Measurements from ENCODE around the gene PDE11A.

The PDE11A gene

DNA sequence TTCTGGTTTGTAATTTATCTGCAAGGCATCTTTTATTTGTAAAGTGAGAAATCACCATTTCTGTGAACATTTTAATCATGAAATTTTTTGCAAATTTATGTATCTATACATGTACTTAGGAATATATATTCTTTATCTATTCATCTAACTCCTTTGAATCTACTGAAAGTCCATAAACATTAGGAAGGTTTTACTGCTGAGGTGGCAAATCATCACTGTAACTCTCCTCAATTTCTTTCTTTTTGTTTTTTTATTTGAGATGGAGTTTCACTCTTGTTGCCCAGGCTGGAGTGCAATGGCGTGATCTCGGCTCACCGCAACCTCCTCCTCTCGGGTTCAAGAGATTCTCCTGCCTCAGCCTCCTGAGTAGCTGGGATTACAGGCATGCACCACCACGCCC lies 383.7 kb downstream of the PDE11A start:
- no peak for DNase-seq

DNA sequence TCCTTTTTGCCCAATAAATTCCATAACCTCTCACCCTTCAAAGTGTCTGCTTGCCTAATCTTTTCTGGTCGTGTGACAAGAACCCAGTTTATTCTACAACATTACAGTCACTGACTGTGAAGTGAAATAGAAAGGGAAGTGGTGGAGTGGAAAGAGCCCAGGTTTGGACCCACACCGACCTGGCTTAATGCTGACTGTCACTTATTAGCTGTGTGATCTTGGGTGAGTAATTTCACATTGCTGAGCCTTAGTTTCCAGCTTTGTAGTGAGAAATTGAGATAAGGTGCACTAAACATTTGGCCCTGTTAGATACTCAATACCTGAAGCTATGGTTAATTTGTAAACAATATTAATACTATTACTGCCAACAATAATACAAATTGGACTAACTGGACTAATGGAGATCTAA lies 388.9 kb downstream of the PDE11A start:
- DNase-seq, result no peak

DNA sequence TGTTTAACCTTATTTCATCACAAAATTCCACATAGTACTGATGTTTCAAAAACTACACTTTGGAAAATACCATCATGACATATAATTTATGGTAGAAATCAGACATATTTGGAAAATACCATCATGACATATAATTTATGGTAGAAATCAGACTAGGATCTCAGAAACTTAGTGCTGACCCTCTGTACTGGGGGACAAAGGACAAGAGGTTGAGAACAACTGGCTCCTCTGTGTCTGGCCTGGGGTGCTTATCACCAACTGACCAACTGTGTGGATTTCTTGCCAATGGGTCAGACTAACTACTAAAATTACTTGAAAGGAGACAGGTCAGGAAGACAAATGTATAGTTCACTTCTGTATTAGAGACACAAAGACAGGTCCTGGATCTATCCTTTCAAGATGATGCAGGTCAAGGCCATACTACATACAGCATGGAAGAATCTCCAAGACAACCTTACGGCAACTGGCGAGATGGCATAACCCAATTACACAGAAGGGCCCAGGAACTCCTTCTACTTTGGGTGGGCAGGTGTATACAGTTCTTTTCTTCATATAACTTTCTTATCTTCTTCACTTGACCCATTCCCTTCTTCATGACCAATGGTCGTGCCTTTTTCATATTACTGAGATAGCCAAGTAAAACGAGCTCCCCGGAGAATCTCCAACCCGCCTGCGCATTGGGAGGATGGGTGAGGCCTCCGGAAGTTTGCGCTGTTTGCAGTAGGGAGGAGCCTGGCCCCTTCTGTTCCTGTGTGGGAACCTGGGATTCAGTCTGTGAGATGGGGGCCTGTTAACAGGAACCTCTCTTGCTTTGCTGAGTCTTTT lies 389.5 kb downstream of the PDE11A start:
- no peak for DNase-seq

DNA sequence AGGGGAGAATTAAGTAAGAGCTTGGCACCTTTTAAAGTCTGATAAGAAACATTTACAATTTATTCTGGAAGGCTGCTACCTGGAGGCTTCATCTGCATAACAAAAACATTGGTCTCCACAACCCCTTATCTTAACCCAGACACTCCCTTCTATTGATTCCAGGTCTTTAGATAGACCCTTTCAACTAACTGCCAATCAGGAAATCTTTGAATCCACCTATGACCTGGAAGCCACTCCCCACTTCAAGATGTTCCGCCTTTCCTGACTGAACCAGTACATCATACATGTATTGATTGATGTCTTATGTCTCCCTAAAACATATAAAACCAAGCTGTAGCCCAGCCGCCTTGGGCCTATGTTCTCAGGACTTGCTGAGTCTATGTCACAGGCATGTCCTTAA lies 390.6 kb downstream of the PDE11A start:
- DNase-seq, result no peak

DNA sequence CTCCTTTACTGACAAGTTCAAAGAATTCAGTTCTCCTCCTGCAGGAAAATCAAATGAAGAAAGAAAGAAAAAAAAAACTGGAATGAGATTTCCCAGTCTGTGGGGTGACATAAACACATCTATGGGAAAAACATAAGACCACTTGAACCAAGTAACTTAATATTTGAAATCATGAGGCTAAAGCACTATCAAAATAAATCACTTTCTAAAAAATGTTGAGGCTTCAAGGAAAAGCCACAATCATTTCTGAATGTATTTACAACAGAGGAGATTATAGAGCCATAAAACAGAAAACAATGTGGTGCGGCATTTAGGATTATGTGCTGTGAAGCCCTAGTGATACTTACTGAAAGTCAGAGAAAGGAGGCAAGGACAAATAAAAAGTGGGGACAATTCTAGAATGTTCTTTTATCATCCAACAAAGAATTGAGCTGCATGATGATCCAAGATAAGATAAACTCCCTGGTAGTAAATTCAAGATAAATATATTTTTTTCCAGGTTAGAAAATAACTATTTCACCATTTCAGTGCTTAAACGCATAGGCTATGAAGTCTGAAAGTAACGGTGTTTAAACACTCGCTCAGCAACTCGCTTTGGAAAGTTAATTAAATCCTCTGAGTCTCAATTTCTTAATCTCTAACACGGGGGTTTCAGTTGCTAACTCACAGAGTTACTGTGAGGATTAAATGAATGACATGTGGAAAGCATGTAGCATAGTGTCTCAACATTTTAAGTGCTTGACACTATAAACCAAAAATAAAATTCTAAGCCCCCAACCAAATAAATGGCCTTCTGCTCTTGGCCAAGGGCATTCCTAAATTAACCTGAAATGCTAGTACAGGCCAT lies 391.5 kb downstream of the PDE11A start:
- DNase-seq, result no peak

DNA sequence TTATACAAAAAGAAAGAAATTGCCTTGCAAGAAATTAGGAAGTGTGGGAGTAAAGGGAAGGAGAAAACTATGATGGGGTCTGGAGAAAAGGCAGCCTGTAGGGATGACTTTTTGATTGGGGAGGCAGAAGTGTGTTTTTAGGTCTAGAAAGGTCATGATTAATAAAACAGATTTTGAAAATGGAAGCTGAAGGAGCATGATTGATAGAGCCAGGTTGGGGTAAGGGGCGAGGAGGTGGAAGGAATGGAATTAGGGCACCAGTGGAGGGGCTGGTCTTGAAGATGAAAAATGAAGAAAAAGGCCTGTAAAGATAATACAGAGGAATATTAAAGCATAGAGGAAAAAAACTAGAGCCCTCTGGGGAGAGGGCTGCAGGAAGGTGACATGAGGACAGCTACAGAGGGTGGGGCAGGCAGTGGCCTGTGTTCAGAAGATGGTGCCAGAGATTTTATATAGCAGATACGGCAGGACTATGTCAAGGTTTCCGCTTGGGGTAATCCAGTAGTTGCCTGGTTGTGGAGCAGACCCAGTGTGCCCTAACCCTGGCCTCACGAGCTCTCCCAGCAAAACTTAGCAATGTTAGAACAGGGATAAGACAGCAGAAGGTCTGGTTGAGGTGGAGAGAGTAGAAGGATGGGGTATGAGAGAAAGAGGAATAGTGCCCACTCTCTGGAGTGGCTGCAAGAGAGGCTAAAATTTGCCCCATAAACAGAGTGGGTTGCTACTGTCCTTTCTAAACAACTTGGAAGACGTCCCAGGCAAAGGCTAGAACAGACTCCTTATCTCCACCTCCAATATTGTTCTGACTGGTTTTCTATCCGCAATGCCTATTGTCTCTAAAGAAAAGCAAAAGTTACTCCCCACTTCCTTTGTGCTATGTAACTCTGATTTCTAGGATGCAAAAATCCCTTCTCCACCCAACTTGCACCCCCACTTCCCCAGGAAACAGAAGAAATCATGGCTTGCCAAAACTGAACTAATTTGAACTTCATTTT lies 392.7 kb downstream of the PDE11A start:
- no peak for DNase-seq

DNA sequence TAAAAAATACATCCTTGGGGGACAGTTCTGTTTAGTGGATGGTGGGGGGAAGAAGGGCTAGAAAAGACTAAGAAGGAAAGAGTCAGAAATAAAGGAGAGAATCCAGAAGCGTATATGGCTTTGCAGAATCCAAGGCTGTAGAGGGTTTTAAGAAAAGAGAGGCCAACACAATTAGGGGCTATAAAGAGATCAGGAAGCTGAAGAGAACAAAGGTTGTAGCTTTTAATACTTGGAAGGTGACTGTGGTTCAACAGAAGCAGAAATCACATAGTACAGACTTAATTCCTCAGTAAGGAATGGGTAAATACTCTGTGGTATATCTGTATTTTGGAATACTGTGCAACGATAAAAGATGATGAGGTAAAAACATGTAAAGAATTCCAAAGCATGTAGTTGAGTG lies 393.6 kb downstream of the PDE11A start:
- DNase-seq, result no peak

DNA sequence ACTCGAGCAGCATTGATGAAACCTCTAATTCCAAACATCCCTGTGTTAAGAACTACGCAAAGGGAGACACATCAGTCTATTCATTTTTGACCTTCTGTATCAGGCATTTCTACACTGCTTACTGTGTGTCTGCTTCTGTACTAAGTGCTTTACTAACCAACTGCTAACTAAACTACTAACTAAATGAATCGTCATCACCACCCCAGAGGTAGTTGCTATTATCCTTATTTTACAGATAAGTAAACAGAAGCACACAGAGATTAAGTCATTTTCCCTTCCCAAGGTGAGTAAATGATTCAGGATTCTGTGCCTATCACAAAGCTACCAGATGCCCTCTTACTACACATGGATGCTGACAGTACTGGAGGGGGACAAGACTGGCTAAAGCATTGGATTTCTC lies 395.9 kb downstream of the PDE11A start:
- no peak for DNase-seq

DNA sequence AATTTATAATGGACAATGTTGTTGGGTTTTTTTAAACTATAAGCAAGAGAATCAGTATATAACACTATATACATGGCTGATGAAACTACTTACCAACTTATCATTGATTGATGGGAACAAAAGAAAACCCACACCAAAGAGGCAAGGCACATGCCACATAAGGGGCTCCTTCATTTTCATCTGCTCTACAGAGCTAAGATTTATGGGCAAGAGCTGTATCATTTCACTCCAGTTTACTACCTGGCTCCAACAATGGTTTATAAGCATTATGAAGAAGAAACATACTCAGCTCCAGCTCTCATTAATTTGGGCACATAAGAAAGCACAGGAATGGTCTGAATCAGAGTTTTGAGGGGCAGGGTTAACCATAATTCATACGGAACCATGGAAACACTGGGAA lies 396.8 kb downstream of the PDE11A start:
- DNase-seq, result no peak

DNA sequence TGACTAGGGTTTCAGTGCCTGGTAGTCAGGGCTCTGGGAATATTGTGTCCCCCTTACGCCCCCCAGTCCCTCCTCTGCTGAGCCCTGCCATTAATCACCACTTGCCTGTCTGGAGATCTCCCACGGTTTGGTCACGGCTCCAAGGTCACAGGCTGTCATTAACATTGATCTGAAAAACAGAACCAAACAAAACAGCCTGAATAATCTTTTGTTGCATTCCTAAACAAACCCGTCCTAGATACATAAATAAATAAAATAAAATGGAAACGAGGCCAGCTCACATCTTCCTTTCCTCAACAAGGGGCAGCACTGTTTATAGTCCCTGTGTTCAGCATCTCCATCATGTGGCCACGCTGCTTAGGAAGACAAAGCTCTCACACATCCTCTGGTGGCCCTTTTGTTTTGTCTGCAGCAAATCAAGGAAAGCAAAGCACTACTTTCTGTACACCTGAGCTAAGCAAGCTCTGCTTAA lies 397.2 kb downstream of the PDE11A start:
- no peak for DNase-seq

DNA sequence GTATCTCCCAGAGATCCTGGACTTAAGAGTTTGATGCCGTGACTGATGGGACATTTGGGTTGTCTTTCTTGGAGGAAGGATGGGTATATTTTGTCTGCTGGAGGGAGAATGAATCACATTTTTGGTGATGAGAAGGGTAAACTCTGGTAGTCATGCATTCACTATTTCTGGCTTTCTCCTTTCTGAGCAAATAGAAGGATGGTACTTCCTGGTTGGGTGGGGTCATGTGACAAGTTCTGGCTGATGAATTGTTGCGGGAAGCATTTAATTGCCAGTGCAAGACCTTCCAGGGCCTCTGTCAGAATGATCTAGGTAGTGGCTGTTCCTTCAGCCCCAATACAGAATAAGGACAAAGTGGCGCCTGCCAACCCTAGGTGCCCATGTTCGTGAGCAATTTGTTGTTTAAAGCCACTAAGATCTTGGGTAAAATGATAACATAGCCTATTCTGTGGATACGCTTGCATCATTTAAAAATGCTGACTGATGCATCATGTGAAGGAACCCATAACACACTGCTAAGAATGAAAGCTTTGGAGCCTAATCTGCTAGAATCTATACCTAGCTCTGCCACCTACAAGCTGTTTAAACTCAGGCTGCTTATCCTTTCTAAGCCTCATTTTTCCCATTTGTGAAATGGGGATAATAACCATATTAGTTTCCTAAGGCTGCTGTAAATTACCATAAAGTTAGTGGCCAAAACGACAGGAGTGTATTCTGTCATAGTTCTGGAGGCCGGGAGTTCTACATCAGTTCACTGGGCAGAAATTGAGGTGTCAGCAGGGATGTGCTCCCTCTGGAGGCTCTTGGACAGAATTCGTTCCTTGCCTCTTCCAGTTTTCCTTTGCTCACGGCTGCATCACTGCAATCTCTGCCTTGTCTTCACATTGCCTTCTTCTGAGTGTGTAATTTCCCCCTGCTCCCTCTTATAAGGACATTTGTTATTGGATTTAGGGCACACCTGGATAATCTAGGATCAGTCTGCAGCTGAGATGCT lies 398.7 kb downstream of the PDE11A start:
- no peak for DNase-seq

DNA sequence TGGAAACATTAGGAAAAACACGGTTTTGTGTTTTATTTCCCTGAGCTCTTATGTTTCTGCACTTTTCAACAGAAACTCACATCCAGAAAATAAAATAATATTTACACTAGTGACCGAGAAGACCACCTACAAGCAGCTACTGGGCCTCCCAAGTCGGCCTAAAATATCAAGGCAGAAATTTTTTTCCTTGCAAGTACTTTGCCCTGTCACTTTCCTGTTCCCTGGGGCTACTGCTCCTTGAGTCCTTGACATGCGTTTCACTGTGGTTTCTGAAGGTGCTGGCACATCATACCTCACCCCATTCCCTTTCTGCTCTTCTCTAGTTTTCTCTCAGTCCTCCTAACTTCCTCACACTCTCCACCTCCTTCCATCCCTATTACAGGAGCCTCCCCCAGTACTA lies 400.9 kb downstream of the PDE11A start:
- DNase-seq, result no peak

DNA sequence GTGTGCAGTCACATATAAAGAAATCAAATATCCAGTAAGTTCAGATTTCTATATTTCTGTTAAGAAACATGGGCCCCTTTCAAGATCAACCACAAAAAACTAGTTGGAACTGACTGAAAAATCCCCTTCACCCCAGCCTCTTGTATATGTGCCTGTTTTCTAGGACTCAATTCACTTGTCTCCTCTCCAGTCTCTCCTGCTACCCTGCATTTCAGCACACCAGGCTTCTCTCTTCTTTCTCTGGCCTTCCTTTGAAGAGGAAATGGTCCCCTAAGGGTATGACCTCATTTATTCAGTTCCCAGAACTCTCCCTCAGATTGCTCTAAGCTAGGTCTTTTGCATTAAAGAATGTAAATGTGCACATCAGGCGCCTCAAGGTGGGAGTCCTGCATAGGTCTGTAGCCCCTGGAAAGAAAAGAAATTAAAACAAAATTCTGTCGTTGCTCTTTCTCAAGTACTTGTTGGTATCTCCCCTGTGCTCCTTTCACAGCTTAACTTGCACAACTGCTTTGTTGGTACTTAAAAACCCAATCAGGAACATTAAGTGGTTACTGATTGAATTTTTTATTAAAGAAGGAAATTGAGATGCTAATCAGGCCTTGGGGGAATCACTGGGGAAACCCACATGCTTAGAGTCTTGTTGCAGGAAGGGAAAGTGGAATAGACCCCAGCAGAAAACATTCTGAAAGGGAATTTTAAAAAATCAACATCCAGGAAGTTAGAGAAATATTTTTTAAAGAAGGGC lies 401.6 kb downstream of the PDE11A start:
- DNase-seq, result no peak

DNA sequence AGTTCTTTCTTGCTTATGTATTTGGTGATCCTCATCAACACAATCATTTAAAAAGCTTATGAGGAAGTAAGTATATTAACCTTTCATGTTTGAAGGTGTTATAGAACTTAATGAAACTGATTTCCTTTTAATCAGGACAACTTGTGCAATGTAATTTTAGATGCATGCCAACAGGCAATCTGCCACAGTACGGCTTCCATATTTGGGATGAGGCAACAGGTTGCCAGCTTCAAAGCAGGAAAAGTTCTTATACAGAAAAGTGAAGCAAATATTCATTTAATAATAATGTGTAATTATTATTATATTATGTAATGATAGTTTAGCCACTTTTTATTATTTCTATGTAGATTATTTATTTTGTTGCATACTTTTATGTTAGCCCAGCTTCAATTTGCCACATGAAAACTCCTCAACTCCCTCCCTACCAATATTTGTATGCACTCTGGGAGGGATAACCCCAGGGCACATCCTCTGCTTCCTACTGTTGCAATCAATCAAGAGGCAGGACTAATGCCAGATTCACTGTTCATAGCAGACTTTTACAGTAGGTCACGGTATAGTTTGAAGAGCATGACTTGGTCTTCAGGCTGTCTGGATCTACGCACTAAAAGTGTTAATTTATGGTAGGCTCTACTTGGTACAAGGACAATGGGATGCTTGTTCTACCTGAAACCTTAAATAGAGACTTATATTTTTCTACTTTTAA lies 402.8 kb downstream of the PDE11A start:
- DNase-seq, result no peak

DNA sequence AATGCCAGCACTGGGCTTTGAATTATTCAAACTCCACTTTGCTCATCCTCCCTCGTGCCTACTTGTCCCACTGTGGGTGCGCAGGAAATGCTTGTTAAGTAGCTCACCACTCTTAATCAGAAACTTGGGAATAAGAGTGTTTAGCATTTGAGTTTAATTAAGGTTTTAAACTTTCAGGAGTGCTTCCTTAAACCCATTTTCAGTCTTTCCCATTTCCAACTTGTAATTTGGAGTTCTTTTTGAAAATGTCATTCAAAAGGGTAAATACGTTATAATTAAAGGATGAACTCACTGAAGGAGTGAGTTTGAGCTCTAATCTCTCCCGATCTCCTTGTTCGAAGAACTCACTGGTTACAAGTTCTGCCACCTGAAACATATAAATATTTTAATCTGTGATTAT lies 403.4 kb downstream of the PDE11A start:
- DNase-seq, result no peak

DNA sequence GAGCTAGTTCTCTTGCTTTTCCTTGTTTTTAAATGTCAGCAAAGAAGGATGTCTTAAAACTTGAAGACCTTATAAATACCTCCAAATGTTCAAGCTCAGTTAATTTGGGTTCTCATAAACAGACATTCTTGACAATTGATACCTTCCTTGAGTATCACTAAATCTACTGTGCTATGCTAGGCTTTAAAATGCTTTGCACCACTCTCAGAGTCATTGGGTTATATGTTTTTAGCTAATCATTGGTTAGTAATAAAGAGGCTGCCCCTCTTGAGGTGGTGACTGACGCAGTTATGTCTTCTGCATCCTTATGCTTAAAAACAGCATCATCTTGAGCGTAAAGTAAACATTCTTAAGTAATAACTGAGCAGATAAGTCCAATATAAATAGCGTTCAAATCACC lies 404.0 kb downstream of the PDE11A start:
- DNase-seq, result no peak

DNA sequence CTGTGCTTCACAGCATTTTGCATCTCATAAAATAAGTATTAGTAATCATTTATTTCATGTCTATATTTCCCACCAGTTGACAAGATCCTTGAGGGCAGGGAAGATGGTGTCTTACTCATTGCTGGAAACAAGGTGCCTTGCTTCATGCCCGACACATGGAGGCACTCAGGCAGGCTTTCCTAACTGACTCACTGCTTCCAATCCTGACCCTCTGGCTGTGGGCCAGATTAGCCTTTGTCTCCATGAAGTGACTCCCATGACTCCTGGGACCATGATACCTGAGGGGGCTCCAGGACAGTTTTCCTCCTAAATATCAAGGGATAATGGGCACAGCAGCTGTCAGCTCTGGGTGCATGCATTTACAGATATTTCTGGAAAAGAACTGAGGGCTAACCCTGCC lies 405.0 kb downstream of the PDE11A start:
- no peak for DNase-seq

DNA sequence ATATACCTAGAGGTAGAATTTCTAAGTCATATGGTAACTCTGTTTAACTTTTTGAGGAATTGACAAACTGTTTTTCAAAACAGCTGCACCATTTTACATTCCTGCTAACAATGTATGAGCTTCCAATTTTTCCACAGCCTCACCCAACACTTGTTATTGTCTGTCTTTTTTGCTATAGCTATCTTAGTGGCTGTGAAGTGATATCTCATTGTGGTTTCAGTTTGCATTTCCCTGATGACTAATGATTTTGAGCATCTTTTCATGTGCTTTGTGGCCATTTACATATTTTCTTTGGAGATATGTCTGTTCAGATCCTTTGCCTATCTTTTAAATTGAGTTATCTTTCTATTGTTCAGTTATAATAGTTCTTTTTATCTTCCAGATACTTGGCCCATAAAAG lies 406.2 kb downstream of the PDE11A start:
- no peak for DNase-seq

DNA sequence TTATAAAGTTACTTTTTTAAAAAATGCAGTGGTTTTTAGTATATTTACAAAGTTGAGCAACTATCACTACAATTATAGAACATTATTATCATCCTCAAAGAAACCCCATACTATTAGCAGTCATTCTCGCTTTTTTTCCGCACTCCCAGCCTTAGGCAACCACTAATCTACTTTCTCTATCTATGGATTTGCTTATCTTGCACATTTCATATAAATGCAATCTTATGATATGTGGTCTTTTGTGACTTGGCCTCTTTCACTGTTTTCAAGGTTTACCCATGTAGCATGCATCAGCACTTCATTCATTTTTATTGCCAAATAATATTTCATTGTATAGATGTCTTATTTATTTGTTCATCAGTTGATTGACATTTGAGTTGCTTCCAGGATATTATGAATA lies 406.6 kb downstream of the PDE11A start:
- no peak for DNase-seq

DNA sequence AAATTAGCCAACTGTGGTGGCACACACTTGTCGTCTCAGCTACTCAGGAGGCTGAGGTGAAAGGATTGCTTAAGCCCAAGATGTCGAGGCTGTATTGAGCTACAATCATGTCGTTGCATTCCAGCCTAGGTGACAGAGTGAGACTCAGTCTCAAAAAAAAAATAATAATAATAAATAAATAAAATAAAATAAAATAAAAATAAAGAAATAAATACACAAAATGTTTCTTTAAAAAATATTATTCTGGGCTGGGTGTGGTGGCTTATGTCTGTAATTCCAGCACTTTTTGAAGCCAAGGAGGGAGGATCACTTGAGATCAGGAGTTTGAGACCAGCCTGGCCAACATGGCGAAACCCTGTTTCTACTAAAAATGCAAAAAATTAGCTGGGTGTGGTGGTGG lies 407.2 kb downstream of the PDE11A start:
- DNase-seq, result no peak

Data from GDM1 (cell line).